BJ (cell line): ENCODE measurements around the gene DPYD. TPM values are rescaled to one million over a fixed set of nuclear protein-coding genes. Genes with fewer than 3 reads are reported as not detected.

ENCODE experiments used
- CTCF ChIA-PET: fragments of 350-600 bp; formaldehyde crosslinking; extraction: SDS; loops from one replicate; lab custom pipeline; 2021; ENCODE audit warnings: antibody characterized with exemption, inconsistent platforms; lab: Yijun Ruan, JAX
- POLR2A ChIA-PET: fragments of 300-600 bp; sonication (Branson Sonifier 250); formaldehyde crosslinking; extraction: SDS; loops from one replicate; lab custom pipeline; 2021; ENCODE audit warnings: antibody characterized with exemption; lab: Charles Lee
- DNase-seq: peaks from one replicate; pipeline ENCODE4 v3.0.0-alpha.2; 2011; ENCODE audit warnings: low read depth
- H3K27me3 ChIP-seq: 2 replicates; pipeline ENCODE4 v1.6.0; 2011; ENCODE audit warnings: low read length; ENCODE audit not compliant: control insufficient read depth, insufficient read depth
- H3K36me3 ChIP-seq: 2 replicates; pipeline ENCODE4 v1.5.1; 2011; ENCODE audit warnings: low read length; ENCODE audit not compliant: control insufficient read depth, insufficient read depth
- H3K4me3 ChIP-seq: 2 replicates; pipeline ENCODE4 v1.5.1; 2011; ENCODE audit warnings: low read depth, mild to moderate bottlenecking, control low read depth, low read length
- CTCF ChIP-seq: IDR thresholded peaks from 2 replicates; pipeline ENCODE4 v1.5.1; 2011; ENCODE audit warnings: low read depth, mild to moderate bottlenecking, control low read depth, inconsistent platforms, low read length, moderate library complexity; ENCODE audit not compliant: insufficient read depth
- polyA plus RNA-seq: library from polyadenylated mRNA; depleted of rRNA; stranded (reverse); fragments of >200 nt; gene quantifications from 2 replicates; pipeline ENCODE4 v1.2.3, GENCODE V29; 2011

DPYD gene
- polyA plus RNA-seq, 1 experiment, result 13.1 TPM

DNA sequence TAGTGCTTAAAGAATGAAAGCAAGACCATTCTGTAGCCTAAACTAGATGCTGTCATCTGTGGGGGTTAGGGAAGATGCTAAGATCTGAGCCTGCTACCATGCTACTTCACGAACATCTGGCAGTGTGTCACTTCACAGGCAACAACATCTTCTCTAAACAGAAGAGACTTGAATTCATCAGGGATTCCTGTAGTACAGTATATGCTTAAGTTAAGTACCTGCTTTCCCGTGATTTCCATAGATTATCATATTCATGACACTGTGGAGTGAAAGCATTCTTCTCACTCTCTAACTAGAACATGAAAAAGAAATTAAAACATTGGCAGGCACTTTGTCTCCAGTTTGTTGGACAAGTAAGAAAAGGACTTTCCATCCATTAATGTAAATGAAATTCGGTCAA, 808.4 kb downstream of the DPYD start:
- H3K4me3 ChIP-seq, result no peak overlapping the region
- H3K27me3 ChIP-seq, result no peaks in the 10 kb centered on the region
- H3K36me3 ChIP-seq, result no peaks in the 10 kb centered on the region
- ChIA-PET POLR2A (no interaction called here), CTCF (no interaction called here)
- TF ChIP-seq CTCF, result no peak
- no peak for DNase-seq

GRCh38 chr1:97108179-97108578, 812.7 kb downstream of the DPYD start:
- POLR2A ChIA-PET, result no interaction called here
- H3K27me3 ChIP-seq, result no peaks in the 10 kb centered on the region
- H3K36me3 ChIP-seq, result no peaks in the 10 kb centered on the region
- DNase-seq, result no peak
- no peak overlapping the region for H3K4me3 ChIP-seq
- no peak for TF ChIP-seq CTCF
- CTCF ChIA-PET, result interaction anchor here (1.2 to 1.5 kb wide), 2 partner anchors 12 to 36 kb away, joined by 3 read pairs; no protein-coding TSS in a partner anchor

GRCh38 chr1:97105531-97105930, 815.3 kb downstream of the DPYD start:
- no peak overlapping the region for H3K4me3 ChIP-seq
- TF ChIP-seq CTCF, result no peak
- no peaks in the 10 kb centered on the region for H3K27me3 ChIP-seq
- CTCF ChIA-PET, result interaction anchor here (0.6 kb wide), 1 partner anchor 11 kb away, joined by 3 read pairs; no protein-coding TSS in a partner anchor
- no peaks in the 10 kb centered on the region for H3K36me3 ChIP-seq
- POLR2A ChIA-PET, result no interaction called here
- DNase-seq, result no peak

GRCh38 chr1:97101509-97101908, 819.3 kb downstream of the DPYD start:
- Histone ChIP-seq H3K4me3 (no peak overlapping the region), H3K27me3 (no peaks in the 10 kb centered on the region), H3K36me3 (no peaks in the 10 kb centered on the region)
- TF ChIP-seq CTCF, result no peak
- no peak for DNase-seq
- ChIA-PET CTCF (no interaction called here), POLR2A (no interaction called here)

DNA sequence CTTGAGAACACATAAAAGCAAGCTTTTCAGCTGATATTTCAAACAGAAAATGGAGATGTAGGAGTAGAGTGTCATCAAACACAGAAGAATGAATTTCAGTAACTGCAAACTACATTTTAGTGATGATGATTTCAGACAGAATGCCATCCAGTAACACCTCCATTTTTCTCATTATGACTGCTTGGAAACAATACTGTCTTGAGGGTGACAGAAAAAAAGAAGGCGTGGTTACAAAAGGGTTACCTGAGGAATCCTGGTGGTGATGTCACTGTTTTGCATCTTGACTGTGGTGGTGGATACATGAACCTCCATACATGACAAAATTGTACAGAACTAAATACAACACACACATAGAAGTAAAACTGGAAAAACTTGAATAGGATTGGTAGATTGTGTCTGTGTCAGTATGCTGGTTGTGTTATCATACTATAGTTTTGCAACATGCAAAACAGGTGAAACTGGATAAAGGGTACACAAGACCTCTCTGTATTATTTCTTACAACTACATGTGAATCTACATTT, 823.4 kb downstream of the DPYD start:
- Histone ChIP-seq H3K4me3 (no peak overlapping the region), H3K27me3 (no peaks in the 10 kb centered on the region), H3K36me3 (no peaks in the 10 kb centered on the region)
- DNase-seq, result no peak
- ChIA-PET CTCF (no interaction called here), POLR2A (no interaction called here)
- no peak for TF ChIP-seq CTCF
